Ishikawa (cell line): Measurements from ENCODE around the gene CLEC7A.

Experiments used
- CEBPB ChIP-seq: IDR thresholded peaks from 2 replicates; pipeline ENCODE4 v1.6.1; 2012
- EP300 ChIP-seq: IDR thresholded peaks from 2 replicates; pipeline ENCODE4 v1.6.1; 2012; ENCODE audit warnings: borderline replicate concordance
- TAF1 ChIP-seq: IDR thresholded peaks from 2 replicates; pipeline ENCODE4 v1.6.1; 2012; ENCODE audit warnings: low read depth, mild to moderate bottlenecking
- TEAD4 ChIP-seq: IDR thresholded peaks from 2 replicates; pipeline ENCODE4 v1.6.1; 2012
- USF1 ChIP-seq: IDR thresholded peaks from 2 replicates; pipeline ENCODE4 v1.6.1; 2012
- YY1 ChIP-seq: IDR thresholded peaks from 2 replicates; pipeline ENCODE4 v1.6.1; 2012; ENCODE audit warnings: low read depth

GRCh38 chr12:10171973-10172728 is 42.2 kb upstream of the CLEC7A start, which contains the start of gene OLR1:
- no peak for TF ChIP-seq EP300
- no peak for TF ChIP-seq USF1
- no peak for TF ChIP-seq TAF1
- TF ChIP-seq CEBPB: no peak
- TF ChIP-seq YY1: no peak
- no peak for TF ChIP-seq TEAD4
